GM12872 (cell line): ENCODE measurements around the gene SLC18A3.

Experiments used
- TF ChIP-seq, protein P1 (sequence below): IDR thresholded peaks from 3 replicates; pipeline ENCODE4 v1.5.1; 2011; ENCODE audit warnings: low read depth, mild to moderate bottlenecking, low read length, moderate library complexity; ENCODE audit not compliant: insufficient read depth

SLC18A3 gene

GRCh38 chr10:49627038-49627437 lies 16.9 kb downstream of the SLC18A3 start:
- TF ChIP-seq, protein P1, sequence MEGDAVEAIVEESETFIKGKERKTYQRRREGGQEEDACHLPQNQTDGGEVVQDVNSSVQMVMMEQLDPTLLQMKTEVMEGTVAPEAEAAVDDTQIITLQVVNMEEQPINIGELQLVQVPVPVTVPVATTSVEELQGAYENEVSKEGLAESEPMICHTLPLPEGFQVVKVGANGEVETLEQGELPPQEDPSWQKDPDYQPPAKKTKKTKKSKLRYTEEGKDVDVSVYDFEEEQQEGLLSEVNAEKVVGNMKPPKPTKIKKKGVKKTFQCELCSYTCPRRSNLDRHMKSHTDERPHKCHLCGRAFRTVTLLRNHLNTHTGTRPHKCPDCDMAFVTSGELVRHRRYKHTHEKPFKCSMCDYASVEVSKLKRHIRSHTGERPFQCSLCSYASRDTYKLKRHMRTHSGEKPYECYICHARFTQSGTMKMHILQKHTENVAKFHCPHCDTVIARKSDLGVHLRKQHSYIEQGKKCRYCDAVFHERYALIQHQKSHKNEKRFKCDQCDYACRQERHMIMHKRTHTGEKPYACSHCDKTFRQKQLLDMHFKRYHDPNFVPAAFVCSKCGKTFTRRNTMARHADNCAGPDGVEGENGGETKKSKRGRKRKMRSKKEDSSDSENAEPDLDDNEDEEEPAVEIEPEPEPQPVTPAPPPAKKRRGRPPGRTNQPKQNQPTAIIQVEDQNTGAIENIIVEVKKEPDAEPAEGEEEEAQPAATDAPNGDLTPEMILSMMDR = no peak

DNA sequence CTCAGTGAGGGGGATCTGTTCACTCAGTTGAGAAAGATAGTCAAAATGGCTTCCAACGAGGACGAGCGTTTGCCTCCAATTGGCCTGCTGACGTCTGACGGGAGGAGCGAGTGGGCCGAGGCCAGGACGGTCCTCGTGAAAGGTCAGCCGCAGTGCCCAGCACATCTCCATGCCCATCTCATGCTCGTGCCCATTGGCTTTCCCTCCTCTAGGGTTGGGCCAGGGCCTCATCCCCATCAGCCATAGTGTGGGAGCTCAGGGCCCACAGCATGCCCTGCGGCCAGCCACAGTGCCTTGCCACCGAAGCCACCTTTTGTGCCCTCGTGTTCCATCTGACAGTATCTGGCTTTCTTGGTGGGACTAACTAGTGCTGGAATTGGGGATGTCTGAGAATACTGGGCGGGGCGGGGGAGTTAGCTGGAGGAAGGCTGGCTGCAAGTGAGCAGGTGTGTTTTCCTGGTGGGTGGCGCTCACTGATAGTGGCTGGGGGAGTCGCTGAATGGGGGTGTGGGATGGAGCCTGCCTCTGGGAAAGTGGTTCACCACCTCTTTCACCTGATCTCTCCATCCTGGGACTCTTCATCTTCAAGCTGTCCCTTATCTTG lies 17.6 kb downstream of the SLC18A3 start:
- TF ChIP-seq, protein P1 = no peak

- TF ChIP-seq, protein P1 = no peak
Observed at GRCh38 chr10:49628599-49628998, 18.5 kb downstream of the SLC18A3 start.

GRCh38 chr10:49629431-49629881 lies 19.3 kb downstream of the SLC18A3 start:
- TF ChIP-seq, protein P1 = no peak

- TF ChIP-seq, protein P1 = no peak
Observed at GRCh38 chr10:49631975-49632374, 21.9 kb downstream of the SLC18A3 start.

GRCh38 chr10:49632406-49633317 lies 22.6 kb downstream of the SLC18A3 start:
- TF ChIP-seq, protein P1 = no peak

- TF ChIP-seq, protein P1 = no peak
Observed at GRCh38 chr10:49633327-49634068, 23.4 kb downstream of the SLC18A3 start.
